K562 (cell line): ENCODE data around the gene BNIP2. TPM values are rescaled to one million over a fixed set of nuclear protein-coding genes. Genes with fewer than 3 reads are reported as not detected.

Experiments
- ATAC-seq: fragments of 200-7000 bp; cut with Tn5 transposase; 3 replicates; pipeline ENCODE4 v1.9.1; 2020; ENCODE audit warnings: moderate library complexity
- BruUV-seq: library from RNA; stranded (reverse); fragments of 400-500 nt; replicated peaks from 2 replicates; lab custom pipeline; 2021; lab: Mats Ljungman, UMichigan
- CTCF ChIA-PET: fragments of 300-600 bp; formaldehyde crosslinking; extraction: SDS; loops from one replicate; lab custom pipeline; 2021; ENCODE audit warnings: low intra/inter-chr PET ratio; lab: Yijun Ruan, JAX
- POLR2A ChIA-PET: fragments of 300-600, 350-650 bp; sonication (Branson Sonifier 250); formaldehyde crosslinking; extraction: SDS; loops from one replicate; lab custom pipeline; 2021; ENCODE audit warnings: antibody characterized with exemption, inconsistent platforms; lab: Yijun Ruan, JAX
- DNase-seq, 4 experiments: peaks; one replicate each; pipeline versions ENCODE4 v3.0.0 to v3.0.0-alpha.2; 2011 to 2018; ENCODE audit warnings: low spot score in 3 of 4, mixed read lengths in 3 of 4; ENCODE audit errors: extremely low read depth in 1 of 4
- FAIRE-seq: peaks from 2 replicates; lab custom pipeline; 2011; peaks lifted over from hg19 to GRCh38; lab: Jason Lieb, UNC
- H2AFZ ChIP-seq: 2 replicates; pipeline ENCODE4 v1.6.0; 2011; ENCODE audit warnings: low read depth, low read length, control low read depth, inconsistent platforms
- H3K27ac ChIP-seq: fragments of 200-600 bp; 3 replicates; pipeline ENCODE4 v1.8.0; 2011; ENCODE audit warnings: low read depth, mild to moderate bottlenecking, control low read depth, inconsistent platforms, low read length, moderate library complexity, mixed read lengths; ENCODE audit errors: extremely low read depth
- H3K27me3 ChIP-seq, 2 experiments: fragments of 300-600 bp in 1 of 2; 2 replicates in 1 of 2; 3 replicates in 1 of 2; pipeline versions ENCODE4 v1.6.0 to v1.8.0; 2011; ENCODE audit warnings: inconsistent platforms in 2 of 2, low read length in 2 of 2, mild to moderate bottlenecking in 1 of 2, mixed read lengths in 1 of 2, moderate library complexity in 1 of 2; ENCODE audit not compliant: control insufficient read depth in 2 of 2, insufficient read depth in 2 of 2
- H3K36me3 ChIP-seq: fragments of 300-600 bp; 3 replicates; pipeline ENCODE4 v1.8.0; 2011; ENCODE audit warnings: mild to moderate bottlenecking, low read length, inconsistent platforms; ENCODE audit not compliant: control insufficient read depth, insufficient read depth
- H3K4me1 ChIP-seq, 2 experiments: fragments of 200-600 bp in 1 of 2; replicated peaks in 1 of 2; 2 replicates in 1 of 2; 3 replicates in 1 of 2; pipeline versions ENCODE4 v1.5.1 to v1.8.0; 2011; ENCODE audit warnings: inconsistent platforms in 2 of 2, low read length in 2 of 2, mild to moderate bottlenecking in 1 of 2, mixed read lengths in 1 of 2, moderate library complexity in 1 of 2; ENCODE audit not compliant: control insufficient read depth in 2 of 2, insufficient read depth in 2 of 2
- H3K4me2 ChIP-seq: 2 replicates; pipeline ENCODE4 v1.6.1; 2011; ENCODE audit warnings: low read length, control low read depth, inconsistent platforms, mixed read lengths; ENCODE audit not compliant: insufficient read depth
- H3K4me3 ChIP-seq: fragments of 200-600 bp; sonication (generic), shearing (Covaris generic); 2 replicates; pipeline ENCODE4 v1.5.1; 2016; ENCODE audit warnings: control low read depth, inconsistent platforms
- H3K79me2 ChIP-seq: fragments of 200-600 bp; 3 replicates; pipeline ENCODE4 v1.8.0; 2011; ENCODE audit warnings: low read length, inconsistent platforms; ENCODE audit not compliant: control insufficient read depth, insufficient read depth
- H3K9ac ChIP-seq, 2 experiments: 2 replicates each; pipeline versions ENCODE4 v1.6.0 to v1.6.1; 2011; ENCODE audit warnings: low read depth in 2 of 2, low read length in 2 of 2, control low read depth in 1 of 2, inconsistent platforms in 1 of 2, mild to moderate bottlenecking in 1 of 2, mixed read lengths in 1 of 2; ENCODE audit not compliant: insufficient read depth in 1 of 2
- H3K9me1 ChIP-seq: one replicate; pipeline ENCODE4 v1.6.0; 2011; ENCODE audit warnings: inconsistent platforms, mild to moderate bottlenecking, low read length, moderate library complexity; ENCODE audit not compliant: control insufficient read depth, insufficient read depth
- H3K9me3 ChIP-seq: replicated peaks from 2 replicates; pipeline ENCODE4 v1.5.1; 2011; ENCODE audit warnings: low read depth, low read length, inconsistent platforms; ENCODE audit not compliant: control insufficient read depth, insufficient read depth
- H4K20me1 ChIP-seq: replicated peaks from 2 replicates; pipeline ENCODE4 v1.6.1; 2011; ENCODE audit warnings: low read length, inconsistent platforms, mixed read lengths; ENCODE audit not compliant: control insufficient read depth, insufficient read depth
- ARID2 ChIP-seq: fragments of 450-650 bp; IDR thresholded peaks from 2 replicates; pipeline ENCODE4 v1.6.1; 2017; ENCODE audit warnings: antibody characterized with exemption, mild to moderate bottlenecking
- FOXA1 ChIP-seq: fragments of 450-650 bp; IDR thresholded peaks from 2 replicates; pipeline ENCODE4 v1.6.1; 2016; ENCODE audit warnings: mild to moderate bottlenecking, borderline replicate concordance
- MBD2 ChIP-seq: sonication (generic); IDR thresholded peaks from 2 replicates; pipeline ENCODE4 v1.6.1; 2016; ENCODE audit warnings: low read depth, borderline replicate concordance
- MCM5 ChIP-seq: fragments of 450-650 bp; IDR thresholded peaks from 2 replicates; pipeline ENCODE4 v1.6.1; 2016; ENCODE audit warnings: low read depth
- POLR2AphosphoS5 ChIP-seq: IDR thresholded peaks from 2 replicates; pipeline ENCODE4 v1.6.1; 2011; ENCODE audit warnings: mild to moderate bottlenecking, low read depth, low read length, moderate library complexity; ENCODE audit not compliant: control insufficient read depth, insufficient read depth
- ZKSCAN8 ChIP-seq: fragments of 200-800 bp; sonication (Bioruptor generic); IDR thresholded peaks from 2 replicates; pipeline ENCODE4 v1.6.1; 2016; ENCODE audit warnings: missing genetic modification characterization, missing compliant biosample characterization
- ZNF707 ChIP-seq: fragments of 250-450 bp; sonication (Bioruptor Pico); conservative IDR thresholded peaks from 2 replicates; pipeline ENCODE4 v1.8.0; 2022; ENCODE audit warnings: inconsistent platforms, mild to moderate bottlenecking, moderate library complexity
- ZNF76 ChIP-seq: fragments of 250-450 bp; sonication (Bioruptor Pico); IDR thresholded peaks from 2 replicates; pipeline ENCODE4 v1.4.0; 2020; ENCODE audit warnings: mild to moderate bottlenecking, moderate library complexity, borderline replicate concordance
- WGBS: fragments of 100-300 bp; shearing (Covaris generic); methylation state at CpG from one replicate; pipeline ENCODE4 v1.1.6; 2016; ENCODE audit warnings: low coverage, mixed read lengths; ENCODE audit not compliant: insufficient coverage; ENCODE audit errors: missing lambda C conversion rate; 5-methylcytosine and 5-hydroxymethylcytosine counted together
- in situ Hi-C: fragments of 300-500 bp; cut with MboI; formaldehyde crosslinking; loops from 4 replicates; pipeline ENCODE4 v1.15.0; 2018; ENCODE audit warnings: inconsistent platforms, mixed read lengths
- intact Hi-C: fragments of 100-400 bp; cut with micrococcal nuclease; formaldehyde crosslinking; loops from 2 replicates; pipeline ENCODE4 v1.14.2; 2022
- polyA plus RNA-seq, 8 experiments: library from polyadenylated mRNA; depleted of rRNA in 4 of 8; stranded (reverse) in 5 of 8; unstranded in 3 of 8; fragments of >200 nt; fragmentation: Nextera tagmentation in 2 of 8; fragmentation: Illumina TruSeq in 1 of 8; extraction: Ambion mirVana in 2 of 8; extraction: Trizol in 1 of 8; gene quantifications; 2 replicates each; pipeline versions ENCODE4 v1.2.1 to v1.2.3, GENCODE V29; 2011 to 2014; ENCODE audit warnings: inconsistent platforms in 1 of 8, missing spikeins in 1 of 8
- total RNA-seq, 7 experiments: library from RNA; depleted of rRNA in 6 of 7; stranded (reverse); fragments of >200 nt in 6 of 7; fragmentation: Illumina TruSeq in 2 of 7; extraction: Trizol in 2 of 7; gene quantifications; 2 replicates each; pipeline versions ENCODE4 v1.2.1 to v1.2.3, GENCODE V29; 2011 to 2021; ENCODE audit warnings: low replicate concordance in 1 of 7
- TF ChIP-seq, protein P1 (sequence below): fragments of 200-800 bp; sonication (Bioruptor generic); IDR thresholded peaks from 2 replicates; pipeline ENCODE4 v1.6.1; 2016; ENCODE audit warnings: missing genetic modification characterization, missing compliant biosample characterization
- TF ChIP-seq, protein P2 (sequence below): fragments of 450-650 bp; formaldehyde crosslinking; conservative IDR thresholded peaks from 2 replicates; pipeline ENCODE4 v1.4.0; 2022; ENCODE audit warnings: mild to moderate bottlenecking, missing genetic modification characterization
- TF ChIP-seq, protein P3 (sequence below): fragments of 250-450 bp; sonication (Bioruptor Pico); IDR thresholded peaks from 2 replicates; pipeline ENCODE4 v1.8.0; 2021; ENCODE audit warnings: mild to moderate bottlenecking, moderate library complexity
- TF ChIP-seq, protein P4 (sequence below): sonication (generic); IDR thresholded peaks from 2 replicates; pipeline ENCODE4 v1.6.1; 2016
- TF ChIP-seq, protein P5 (sequence below): fragments of 450-650 bp; conservative IDR thresholded peaks from 2 replicates; pipeline ENCODE4 v1.6.1; 2016; ENCODE audit warnings: missing genetic modification characterization, low read depth, mild to moderate bottlenecking, missing compliant biosample characterization, moderate library complexity

The BNIP2 gene
- total and polyA plus RNA-seq, 9 of the 15 experiments (the other 6 are each of a cell fraction or from before 2014, with no cell fraction given) = 19.6 to 88.0 (median 52.5) TPM

DNA sequence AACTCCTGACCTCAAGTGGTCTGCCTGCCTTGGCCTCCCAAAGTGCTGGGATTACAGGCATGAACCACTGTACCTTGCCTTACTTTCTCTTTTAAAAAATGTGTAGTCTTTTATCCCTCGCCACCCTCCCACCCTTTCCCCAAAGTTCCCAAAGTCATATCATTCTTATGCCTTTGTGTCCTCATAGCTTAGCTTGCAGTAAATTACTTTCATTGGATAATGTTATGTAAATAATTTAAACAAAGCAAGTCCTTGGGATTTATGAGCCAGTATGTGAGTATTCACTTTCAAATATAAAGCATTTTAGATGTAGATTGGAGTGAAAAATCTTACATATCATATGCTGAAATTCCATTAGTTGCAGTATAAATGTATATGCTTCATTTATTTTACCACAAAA, 42.8 kb downstream of the BNIP2 start:
- Histone ChIP-seq H3K79me2 (peaks cover 5% of the 10 kb centered on the region; the same call in 1 of the 3 replicates), H3K4me2 (no peak overlapping the region), H3K9ac (no peak overlapping the region), H3K9me3 (no peaks in the 10 kb centered on the region), H2AFZ (no peak overlapping the region), H3K27me3 (no peaks in the 10 kb centered on the region), H3K27ac (no peak overlapping the region), H3K9me1 (no peaks in the 10 kb centered on the region), H3K4me1 (no peaks in the 10 kb centered on the region), H3K4me3 (no peak overlapping the region), H4K20me1 (no peaks in the 10 kb centered on the region), H3K36me3 (peaks cover 71% of the 10 kb centered on the region)
- POLR2A ChIA-PET = interaction anchor here (1.3 to 4.5 kb wide), 2 partner anchors 11 to 52 kb away, joined by 3 to 19 read pairs; partner anchors contain the start of gene GTF2A2
- BruUV-seq = no TSS peak
- DNase-seq (no peak), FAIRE-seq (no peak), ATAC-seq (no peak)
- intact Hi-C loops (no loop called here), in situ Hi-C loops (no loop called here)
- CTCF ChIA-PET = no interaction called here
- WGBS = 100% methylated on average over 1 of the region's 1 CpG
- no peak for TF ChIP-seq FOXA1
- TF ChIP-seq MBD2 = no peak
- no peak for TF ChIP-seq ARID2
- TF ChIP-seq ZKSCAN8 = no peak
- TF ChIP-seq ZNF707 (CRISPR knock-in tag) = no peak
- TF ChIP-seq, protein P1, sequence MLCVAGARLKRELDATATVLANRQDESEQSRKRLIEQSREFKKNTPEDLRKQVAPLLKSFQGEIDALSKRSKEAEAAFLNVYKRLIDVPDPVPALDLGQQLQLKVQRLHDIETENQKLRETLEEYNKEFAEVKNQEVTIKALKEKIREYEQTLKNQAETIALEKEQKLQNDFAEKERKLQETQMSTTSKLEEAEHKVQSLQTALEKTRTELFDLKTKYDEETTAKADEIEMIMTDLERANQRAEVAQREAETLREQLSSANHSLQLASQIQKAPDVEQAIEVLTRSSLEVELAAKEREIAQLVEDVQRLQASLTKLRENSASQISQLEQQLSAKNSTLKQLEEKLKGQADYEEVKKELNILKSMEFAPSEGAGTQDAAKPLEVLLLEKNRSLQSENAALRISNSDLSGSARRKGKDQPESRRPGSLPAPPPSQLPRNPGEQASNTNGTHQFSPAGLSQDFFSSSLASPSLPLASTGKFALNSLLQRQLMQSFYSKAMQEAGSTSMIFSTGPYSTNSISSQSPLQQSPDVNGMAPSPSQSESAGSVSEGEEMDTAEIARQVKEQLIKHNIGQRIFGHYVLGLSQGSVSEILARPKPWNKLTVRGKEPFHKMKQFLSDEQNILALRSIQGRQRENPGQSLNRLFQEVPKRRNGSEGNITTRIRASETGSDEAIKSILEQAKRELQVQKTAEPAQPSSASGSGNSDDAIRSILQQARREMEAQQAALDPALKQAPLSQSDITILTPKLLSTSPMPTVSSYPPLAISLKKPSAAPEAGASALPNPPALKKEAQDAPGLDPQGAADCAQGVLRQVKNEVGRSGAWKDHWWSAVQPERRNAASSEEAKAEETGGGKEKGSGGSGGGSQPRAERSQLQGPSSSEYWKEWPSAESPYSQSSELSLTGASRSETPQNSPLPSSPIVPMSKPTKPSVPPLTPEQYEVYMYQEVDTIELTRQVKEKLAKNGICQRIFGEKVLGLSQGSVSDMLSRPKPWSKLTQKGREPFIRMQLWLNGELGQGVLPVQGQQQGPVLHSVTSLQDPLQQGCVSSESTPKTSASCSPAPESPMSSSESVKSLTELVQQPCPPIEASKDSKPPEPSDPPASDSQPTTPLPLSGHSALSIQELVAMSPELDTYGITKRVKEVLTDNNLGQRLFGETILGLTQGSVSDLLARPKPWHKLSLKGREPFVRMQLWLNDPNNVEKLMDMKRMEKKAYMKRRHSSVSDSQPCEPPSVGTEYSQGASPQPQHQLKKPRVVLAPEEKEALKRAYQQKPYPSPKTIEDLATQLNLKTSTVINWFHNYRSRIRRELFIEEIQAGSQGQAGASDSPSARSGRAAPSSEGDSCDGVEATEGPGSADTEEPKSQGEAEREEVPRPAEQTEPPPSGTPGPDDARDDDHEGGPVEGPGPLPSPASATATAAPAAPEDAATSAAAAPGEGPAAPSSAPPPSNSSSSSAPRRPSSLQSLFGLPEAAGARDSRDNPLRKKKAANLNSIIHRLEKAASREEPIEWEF = no peak
- TF ChIP-seq, protein P2, sequence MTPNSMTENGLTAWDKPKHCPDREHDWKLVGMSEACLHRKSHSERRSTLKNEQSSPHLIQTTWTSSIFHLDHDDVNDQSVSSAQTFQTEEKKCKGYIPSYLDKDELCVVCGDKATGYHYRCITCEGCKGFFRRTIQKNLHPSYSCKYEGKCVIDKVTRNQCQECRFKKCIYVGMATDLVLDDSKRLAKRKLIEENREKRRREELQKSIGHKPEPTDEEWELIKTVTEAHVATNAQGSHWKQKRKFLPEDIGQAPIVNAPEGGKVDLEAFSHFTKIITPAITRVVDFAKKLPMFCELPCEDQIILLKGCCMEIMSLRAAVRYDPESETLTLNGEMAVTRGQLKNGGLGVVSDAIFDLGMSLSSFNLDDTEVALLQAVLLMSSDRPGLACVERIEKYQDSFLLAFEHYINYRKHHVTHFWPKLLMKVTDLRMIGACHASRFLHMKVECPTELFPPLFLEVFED = no peak
- TF ChIP-seq ZNF76 = no peak
- TF ChIP-seq, protein P3, sequence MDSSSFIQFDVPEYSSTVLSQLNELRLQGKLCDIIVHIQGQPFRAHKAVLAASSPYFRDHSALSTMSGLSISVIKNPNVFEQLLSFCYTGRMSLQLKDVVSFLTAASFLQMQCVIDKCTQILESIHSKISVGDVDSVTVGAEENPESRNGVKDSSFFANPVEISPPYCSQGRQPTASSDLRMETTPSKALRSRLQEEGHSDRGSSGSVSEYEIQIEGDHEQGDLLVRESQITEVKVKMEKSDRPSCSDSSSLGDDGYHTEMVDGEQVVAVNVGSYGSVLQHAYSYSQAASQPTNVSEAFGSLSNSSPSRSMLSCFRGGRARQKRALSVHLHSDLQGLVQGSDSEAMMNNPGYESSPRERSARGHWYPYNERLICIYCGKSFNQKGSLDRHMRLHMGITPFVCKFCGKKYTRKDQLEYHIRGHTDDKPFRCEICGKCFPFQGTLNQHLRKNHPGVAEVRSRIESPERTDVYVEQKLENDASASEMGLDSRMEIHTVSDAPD (CRISPR knock-in tag) = no peak
- TF ChIP-seq, protein P4, sequence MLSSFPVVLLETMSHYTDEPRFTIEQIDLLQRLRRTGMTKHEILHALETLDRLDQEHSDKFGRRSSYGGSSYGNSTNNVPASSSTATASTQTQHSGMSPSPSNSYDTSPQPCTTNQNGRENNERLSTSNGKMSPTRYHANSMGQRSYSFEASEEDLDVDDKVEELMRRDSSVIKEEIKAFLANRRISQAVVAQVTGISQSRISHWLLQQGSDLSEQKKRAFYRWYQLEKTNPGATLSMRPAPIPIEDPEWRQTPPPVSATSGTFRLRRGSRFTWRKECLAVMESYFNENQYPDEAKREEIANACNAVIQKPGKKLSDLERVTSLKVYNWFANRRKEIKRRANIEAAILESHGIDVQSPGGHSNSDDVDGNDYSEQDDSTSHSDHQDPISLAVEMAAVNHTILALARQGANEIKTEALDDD = no peak
- TF ChIP-seq MCM5 = no peak
- TF ChIP-seq, protein P5, sequence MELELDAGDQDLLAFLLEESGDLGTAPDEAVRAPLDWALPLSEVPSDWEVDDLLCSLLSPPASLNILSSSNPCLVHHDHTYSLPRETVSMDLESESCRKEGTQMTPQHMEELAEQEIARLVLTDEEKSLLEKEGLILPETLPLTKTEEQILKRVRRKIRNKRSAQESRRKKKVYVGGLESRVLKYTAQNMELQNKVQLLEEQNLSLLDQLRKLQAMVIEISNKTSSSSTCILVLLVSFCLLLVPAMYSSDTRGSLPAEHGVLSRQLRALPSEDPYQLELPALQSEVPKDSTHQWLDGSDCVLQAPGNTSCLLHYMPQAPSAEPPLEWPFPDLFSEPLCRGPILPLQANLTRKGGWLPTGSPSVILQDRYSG = no peak
- no peak for TF ChIP-seq POLR2AphosphoS5
